Colonic mucosa (tissue), 4 donors: ENCODE measurements around the gene ZNF282. TPM values are rescaled to one million over a fixed set of nuclear protein-coding genes. Genes with fewer than 3 reads are reported as not detected.

Experiments used
- DNase-seq: peaks from one replicate; pipeline ENCODE4 v3.0.0-alpha.2; 2020
- H3K27ac ChIP-seq: fragments of 200-600 bp; one replicate; pipeline ENCODE4 v1.8.0; 2021
- H3K27me3 ChIP-seq: fragments of 200-600 bp; one replicate; pipeline ENCODE4 v1.8.0; 2021
- H3K36me3 ChIP-seq: fragments of 200-600 bp; one replicate; pipeline ENCODE4 v1.8.0; 2021
- H3K4me1 ChIP-seq: fragments of 200-600 bp; one replicate; pipeline ENCODE4 v1.8.0; 2021; ENCODE audit warnings: mild to moderate bottlenecking
- H3K4me3 ChIP-seq: fragments of 200-600 bp; one replicate; pipeline ENCODE4 v1.8.0; 2021
- H3K9ac ChIP-seq, 2 donors: one replicate each; pipeline ENCODE4 v1.7.0; 2013; ENCODE audit warnings: control low read depth in 2 of 2, low read depth in 2 of 2, low read length in 2 of 2
- H3K9me3 ChIP-seq: fragments of 200-600 bp; one replicate; pipeline ENCODE4 v1.8.0; 2021
- CTCF ChIP-seq: fragments of 200-600 bp; IDR thresholded peaks from one replicate; pipeline ENCODE4 v1.8.0; 2022; ENCODE audit warnings: antibody characterized with exemption, mild to moderate bottlenecking
- intact Hi-C: fragments of 100-400 bp; cut with DNase I; formaldehyde crosslinking; loops from one replicate; pipeline ENCODE4 v1.14.1; 2022
- total RNA-seq, 2 donors: library from RNA; stranded (reverse); fragmentation: NEBNext Ultra II Directional in 1 of 2; extraction: Animal tissue kit (Norgen Biotek cat#: 25700) in 1 of 2; gene quantifications; one replicate each; pipeline ENCODE4 v1.2.1, GENCODE V29; 2021
- donor health status: healthy.
- donor health status: DM: no; HTN: no; CAD: no.
- donor health status: DM: no; HTN: no; CAD: no.

The ZNF282 gene
- total RNA-seq, 2 donors from 2014 or later = 24.1 to 31.5 TPM

- no peak for TF ChIP-seq CTCF
- no peak overlapping the region for H3K9ac ChIP-seq
- H3K4me3 ChIP-seq = no peak overlapping the region
- H3K4me1 ChIP-seq = no peaks in the 10 kb centered on the region
- no peak overlapping the region for H3K27ac ChIP-seq
- H3K27me3 ChIP-seq = no peaks in the 10 kb centered on the region
- H3K9me3 ChIP-seq = no peaks in the 10 kb centered on the region
- peaks cover 13% of the 10 kb centered on the region for H3K36me3 ChIP-seq
- DNase-seq = no peak
- intact Hi-C loops = no loop called here
Observed at GRCh38 chr7:149252378-149252777, 57.0 kb downstream of the ZNF282 start.

- Histone ChIP-seq H3K4me3 (no peak overlapping the region), H3K4me1 (no peaks in the 10 kb centered on the region), H3K27ac (no peak overlapping the region), H3K9me3 (no peaks in the 10 kb centered on the region), H3K9ac (no peak overlapping the region), H3K27me3 (no peaks in the 10 kb centered on the region), H3K36me3 (peaks cover 13% of the 10 kb centered on the region)
- DNase-seq = no peak
- TF ChIP-seq CTCF = no peak
- intact Hi-C loops = no loop called here
Observed at GRCh38 chr7:149253665-149254064, 58.3 kb downstream of the ZNF282 start.

GRCh38 chr7:149254181-149254858, 59.0 kb downstream of the ZNF282 start:
- no peak overlapping the region for H3K9ac ChIP-seq
- intact Hi-C loops = no loop called here

GRCh38 chr7:149255174-149255573, 59.8 kb downstream of the ZNF282 start:
- H3K27ac ChIP-seq = no peak overlapping the region
- intact Hi-C loops = no loop called here
- H3K4me3 ChIP-seq = no peak overlapping the region
- H3K9ac ChIP-seq = no peak overlapping the region
- H3K27me3 ChIP-seq = no peaks in the 10 kb centered on the region
- H3K4me1 ChIP-seq = no peaks in the 10 kb centered on the region
- no peaks in the 10 kb centered on the region for H3K9me3 ChIP-seq
- peaks cover 13% of the 10 kb centered on the region for H3K36me3 ChIP-seq
- TF ChIP-seq CTCF = no peak
- DNase-seq = no peak

More at GRCh38 chr7:149254181-149254858, 59.0 kb downstream of the ZNF282 start:
- Histone ChIP-seq H3K27ac (no peak overlapping the region), H3K4me3 (no peak overlapping the region), H3K36me3 (peaks cover 13% of the 10 kb centered on the region), H3K4me1 (no peaks in the 10 kb centered on the region), H3K9me3 (no peaks in the 10 kb centered on the region), H3K27me3 (no peaks in the 10 kb centered on the region)
- no peak for TF ChIP-seq CTCF
- no peak for DNase-seq

- H3K9me3 ChIP-seq = no peaks in the 10 kb centered on the region
- H3K36me3 ChIP-seq = peaks cover 13% of the 10 kb centered on the region
- H3K4me3 ChIP-seq = no peak overlapping the region
- intact Hi-C loops = no loop called here
- H3K9ac ChIP-seq = no peak overlapping the region
- H3K4me1 ChIP-seq = no peaks in the 10 kb centered on the region
- no peak for TF ChIP-seq CTCF
- H3K27ac ChIP-seq = no peak overlapping the region
- no peak for DNase-seq
- no peaks in the 10 kb centered on the region for H3K27me3 ChIP-seq
Observed at GRCh38 chr7:149256568-149256967, 61.2 kb downstream of the ZNF282 start.
